Astrocyte of the spinal cord (primary cell): ENCODE data around the gene DSCAML1.

ENCODE experiments used
- DNase-seq: peaks from one replicate; pipeline ENCODE4 v3.0.0; 2011; ENCODE audit warnings: low read depth, low spot score
- H3K4me3 ChIP-seq: 2 replicates; pipeline ENCODE4 v1.5.1; 2011; ENCODE audit warnings: low read depth, mild to moderate bottlenecking, low read length, moderate library complexity
- CTCF ChIP-seq: IDR thresholded peaks from 2 replicates; pipeline ENCODE4 v1.5.1; 2012; ENCODE audit warnings: low read depth, mild to moderate bottlenecking, low read length, inconsistent platforms
- in situ Hi-C: cut with HindIII; loops from 2 replicates; pipeline ENCODE4 v1.10.0; 2017; ENCODE audit warnings: low sequenced_read_pairs

Gene DSCAML1

GRCh38 chr11:117618982-117619355 lies 178.0 kb downstream of the DSCAML1 start:
- no peak overlapping the region for H3K4me3 ChIP-seq
- TF ChIP-seq CTCF: no peak
- DNase-seq: no peak
- in situ Hi-C loops: no loop called here

GRCh38 chr11:117618302-117618981 lies 178.6 kb downstream of the DSCAML1 start:
- TF ChIP-seq CTCF: no peak
- in situ Hi-C loops: no loop called here
- H3K4me3 ChIP-seq: no peak overlapping the region
- no peak for DNase-seq

- in situ Hi-C loops: no loop called here
- DNase-seq: no peak
- no peak for TF ChIP-seq CTCF
- no peak overlapping the region for H3K4me3 ChIP-seq
These were observed 180.0 kb downstream of the DSCAML1 start for GRCh38 chr11:117616979-117617378.

- in situ Hi-C loops: no loop called here
- H3K4me3 ChIP-seq: no peak overlapping the region
- TF ChIP-seq CTCF: no peak
- DNase-seq: no peak
These were observed 182.3 kb downstream of the DSCAML1 start for GRCh38 chr11:117614728-117615127.

GRCh38 chr11:117613521-117613920 lies 183.5 kb downstream of the DSCAML1 start:
- no peak for DNase-seq
- in situ Hi-C loops: no loop called here
- H3K4me3 ChIP-seq: no peak overlapping the region
- TF ChIP-seq CTCF: no peak

- no peak for DNase-seq
- TF ChIP-seq CTCF: no peak
These were observed 184.8 kb downstream of the DSCAML1 start for GRCh38 chr11:117612177-117612576.

GRCh38 chr11:117610901-117611300 lies 186.1 kb downstream of the DSCAML1 start:
- in situ Hi-C loops: no loop called here
- DNase-seq: peak; percentile 8
- H3K4me3 ChIP-seq: no peak overlapping the region
- no peak for TF ChIP-seq CTCF

More at GRCh38 chr11:117612177-117612576, 184.8 kb downstream of the DSCAML1 start:
- no peak overlapping the region for H3K4me3 ChIP-seq
- in situ Hi-C loops: no loop called here
